ENCODE results near the gene SLC46A3.

DNA sequence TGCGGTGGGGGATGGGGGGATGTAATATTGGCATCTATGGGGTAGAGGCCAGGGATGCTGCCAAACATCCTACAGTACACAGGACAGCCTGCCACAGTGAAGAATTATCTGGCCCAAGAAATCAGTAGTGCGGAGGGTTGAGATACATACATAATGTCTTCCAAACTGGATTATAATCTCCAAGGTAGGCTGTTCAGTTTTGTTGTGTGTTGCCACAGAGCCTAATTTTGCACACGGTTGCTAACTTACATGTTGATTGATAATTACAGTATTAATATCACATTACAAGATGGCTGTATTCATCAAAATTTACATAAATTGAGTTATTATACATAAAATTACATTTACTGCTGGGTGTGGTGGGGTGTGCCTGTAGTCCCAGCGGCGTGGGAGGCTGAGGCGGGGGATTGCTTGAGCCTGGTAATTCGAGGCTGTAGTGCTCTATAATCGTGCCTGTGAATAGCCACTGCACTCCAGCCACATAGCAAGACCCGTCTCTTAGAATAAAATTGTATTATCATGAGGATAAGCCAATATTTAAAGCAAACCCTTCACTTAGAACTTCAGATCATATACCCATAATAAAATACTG, 51.8 kb downstream of the SLC46A3 start:
- TF ChIP-seq POLR2AphosphoS5 (IDR thresholded peaks at IDR 0.05; ENCODE audit: borderline replicate concordance, low read depth, low read length) (no peak), EZH2 (IDR thresholded peaks at IDR 0.05) (no peak)
